GM12878 (cell line): ENCODE results near the gene FLAD1. TPM values are rescaled to one million over a fixed set of nuclear protein-coding genes. Genes with fewer than 3 reads are reported as not detected.

ENCODE experiments used
- ATAC-seq: fragments of 200-7000 bp; cut with Tn5 transposase; 3 replicates; pipeline ENCODE4 v1.9.1; 2020; ENCODE audit warnings: mild to moderate bottlenecking, moderate library complexity
- BruUV-seq: library from RNA; stranded (reverse); fragments of 400-500 nt; replicated peaks from 2 replicates; lab custom pipeline; 2021; lab: Mats Ljungman, UMichigan
- CTCF ChIA-PET: fragments of 300-600 bp; sonication (Branson Sonifier 250); formaldehyde crosslinking; extraction: SDS; loops from one replicate; lab custom pipeline; 2021; ENCODE audit warnings: inconsistent platforms; lab: Yijun Ruan, JAX
- POLR2A ChIA-PET: fragments of 350-600 bp; formaldehyde crosslinking; extraction: SDS; loops from one replicate; lab custom pipeline; 2021; ENCODE audit warnings: inconsistent platforms; lab: Charles Lee
- RAD21 ChIA-PET: fragments of 300-600 bp; sonication (Branson Sonifier 250); formaldehyde crosslinking; loops from one replicate; lab custom pipeline; 2023; ENCODE audit warnings: antibody characterized with exemption; ENCODE audit not compliant: unreplicated experiment; lab: Charles Lee
- SMC1A ChIA-PET: fragments of 300-600 bp; sonication (Branson Sonifier 250); formaldehyde crosslinking; loops from one replicate; lab custom pipeline; 2023; ENCODE audit not compliant: unreplicated experiment, uncharacterized antibody; lab: Charles Lee
- DNase-seq: peaks from one replicate; pipeline ENCODE4 v3.0.0-alpha.2; 2011; ENCODE audit warnings: low read depth, low spot score
- FAIRE-seq: peaks from 3 replicates; lab custom pipeline; 2011; peaks lifted over from hg19 to GRCh38; lab: Jason Lieb, UNC
- H2AFZ ChIP-seq: 2 replicates; pipeline ENCODE4 v1.6.0; 2011; ENCODE audit warnings: low read depth, low read length, control low read depth; ENCODE audit not compliant: control insufficient read depth
- H3K27ac ChIP-seq: 2 replicates; pipeline ENCODE4 v1.5.1; 2011; ENCODE audit warnings: control low read depth; ENCODE audit not compliant: control insufficient read depth, insufficient read depth
- H3K27me3 ChIP-seq, 2 experiments: replicated peaks in 1 of 2; 2 replicates each; pipeline versions ENCODE4 v1.6.0 to v1.6.1; 2011; ENCODE audit warnings: low read length in 1 of 2; ENCODE audit not compliant: control insufficient read depth in 2 of 2, insufficient read depth in 2 of 2
- H3K36me3 ChIP-seq, 2 experiments: 2 replicates each; pipeline ENCODE4 v1.5.1; 2011; ENCODE audit warnings: low read length in 1 of 2; ENCODE audit not compliant: control insufficient read depth in 2 of 2, insufficient read depth in 2 of 2
- H3K4me1 ChIP-seq: 2 replicates; pipeline ENCODE4 v1.6.1; 2011; ENCODE audit warnings: mild to moderate bottlenecking, low read length, moderate library complexity, mixed read lengths; ENCODE audit not compliant: control insufficient read depth, insufficient read depth
- H3K4me2 ChIP-seq: 2 replicates; pipeline ENCODE4 v1.6.0; 2011; ENCODE audit warnings: control low read depth; ENCODE audit not compliant: control insufficient read depth, insufficient read depth
- H3K4me3 ChIP-seq: fragments of 200-600 bp; sonication (generic); 2 replicates; pipeline ENCODE4 v1.5.1; 2016
- H3K79me2 ChIP-seq: 2 replicates; pipeline ENCODE4 v1.6.0; 2011; ENCODE audit warnings: low read length; ENCODE audit not compliant: control insufficient read depth, insufficient read depth
- H3K9ac ChIP-seq: 2 replicates; pipeline ENCODE4 v1.8.0; 2011; ENCODE audit warnings: low read length, control low read depth, mixed read lengths; ENCODE audit not compliant: control insufficient read depth, insufficient read depth
- H3K9me3 ChIP-seq: replicated peaks from 3 replicates; pipeline ENCODE4 v1.5.1; 2011; ENCODE audit warnings: mild to moderate bottlenecking, low read length; ENCODE audit not compliant: control insufficient read depth, insufficient read depth
- H4K20me1 ChIP-seq: 2 replicates; pipeline ENCODE4 v1.6.0; 2011; ENCODE audit not compliant: control insufficient read depth, insufficient read depth
- CHD2 ChIP-seq: IDR thresholded peaks from 2 replicates; pipeline ENCODE4 v1.6.1; 2011; ENCODE audit warnings: low read depth, low read length, improper control_type of control experiment, borderline replicate concordance
- EED ChIP-seq: sonication (generic); IDR thresholded peaks from 2 replicates; pipeline ENCODE4 v1.6.1; 2016; ENCODE audit warnings: antibody characterized with exemption, low read depth
- FOXM1 ChIP-seq: IDR thresholded peaks from 2 replicates; pipeline ENCODE4 v1.6.1; 2012; ENCODE audit warnings: low read depth, mild to moderate bottlenecking, inconsistent platforms, low read length, moderate library complexity
- HCFC1 ChIP-seq: fragments of 150-350 bp; IDR thresholded peaks from 2 replicates; pipeline ENCODE4 v1.6.1; 2014; ENCODE audit warnings: low read length
- IKZF1 ChIP-seq: fragments of 450-650 bp; conservative IDR thresholded peaks from 2 replicates; pipeline ENCODE4 v1.6.1; 2017; ENCODE audit warnings: antibody characterized with exemption, mild to moderate bottlenecking
- NR2C2 ChIP-seq: IDR thresholded peaks from 2 replicates; pipeline ENCODE4 v1.6.1; 2011; ENCODE audit warnings: borderline replicate concordance, low read depth; ENCODE audit not compliant: control insufficient read depth, insufficient read length
- PAX5 ChIP-seq: IDR thresholded peaks from 2 replicates; pipeline ENCODE4 v1.6.1; 2011; ENCODE audit warnings: low read depth, low read length, borderline replicate concordance
- POLR2AphosphoS2 ChIP-seq: IDR thresholded peaks from 2 replicates; pipeline ENCODE4 v1.6.1; 2011; ENCODE audit warnings: low read depth, mild to moderate bottlenecking, low read length, improper control_type of control experiment, moderate library complexity
- RB1 ChIP-seq: fragments of 450-650 bp; formaldehyde crosslinking; IDR thresholded peaks from 2 replicates; pipeline ENCODE4 v1.6.1; 2017; ENCODE audit warnings: mild to moderate bottlenecking, borderline replicate concordance
- TCF12 ChIP-seq: IDR thresholded peaks from 2 replicates; pipeline ENCODE4 v1.6.1; 2011; ENCODE audit warnings: low read depth, mild to moderate bottlenecking, low read length
- ZNF207 ChIP-seq: fragments of 450-650 bp; IDR thresholded peaks from 2 replicates; pipeline ENCODE4 v1.6.1; 2014; ENCODE audit warnings: antibody characterized with exemption, mild to moderate bottlenecking, borderline replicate concordance
- WGBS: methylation state at CpG from one replicate; pipeline ENCODE4 v1.1.6; 2016; ENCODE audit warnings: low lambda C conversion rate; ENCODE audit not compliant: insufficient replicate concordance, insufficient coverage; ENCODE audit errors: missing lambda C conversion rate; 5-methylcytosine and 5-hydroxymethylcytosine counted together
- in situ Hi-C: fragments of 300-500 bp; cut with MboI; formaldehyde crosslinking; loops from 9 replicates; pipeline ENCODE4 v1.14.3; 2018; ENCODE audit warnings: mixed read lengths
- intact Hi-C: fragments of 100-400 bp; cut with micrococcal nuclease; formaldehyde crosslinking; loops from one replicate; pipeline ENCODE4 v1.14.2; 2022; ENCODE audit not compliant: unreplicated experiment
- polyA plus RNA-seq, 11 experiments: library from polyadenylated mRNA; depleted of rRNA in 4 of 11; unstranded in 6 of 11; stranded (reverse) in 5 of 11; fragments of >200 nt; fragmentation: Nextera tagmentation in 4 of 11; fragmentation: Illumina TruSeq in 1 of 11; extraction: Ambion mirVana in 4 of 11; extraction: Trizol in 1 of 11; gene quantifications; 1 replicate in 1 of 11; 2 replicates in 10 of 11; pipeline versions ENCODE4 v1.2.1 to v1.2.3, GENCODE V29; 2011 to 2016; ENCODE audit warnings: inconsistent platforms in 2 of 11, missing spikeins in 2 of 11, low read depth in 1 of 11
- total RNA-seq, 4 experiments: library from RNA; depleted of rRNA in 3 of 4; stranded (reverse); fragments of >200 nt in 3 of 4; fragmentation: Illumina TruSeq in 1 of 4; extraction: Trizol in 1 of 4; gene quantifications; 2 replicates each; pipeline versions ENCODE4 v1.2.1 to v1.2.3, GENCODE V29; 2013 to 2021
- TF ChIP-seq, protein P1 (sequence below): fragments of 450-650 bp; IDR thresholded peaks from 2 replicates; pipeline ENCODE4 v1.6.1; 2016; ENCODE audit warnings: mild to moderate bottlenecking
- TF ChIP-seq, protein P2 (sequence below): fragments of 450-650 bp; conservative IDR thresholded peaks from 2 replicates; pipeline ENCODE4 v1.6.1; 2017; ENCODE audit warnings: mild to moderate bottlenecking, moderate library complexity
- TF ChIP-seq, protein P3 (sequence below): fragments of 450-650 bp; IDR thresholded peaks from 2 replicates; pipeline ENCODE4 v1.6.1; 2016; ENCODE audit warnings: mild to moderate bottlenecking, moderate library complexity, borderline replicate concordance

FLAD1 gene
- total and polyA plus RNA-seq, 10 of the 15 experiments (the other 5 are each of a cell fraction or from before 2014, with no cell fraction given), result 22.9 to 93.4 (median 56.6) TPM

DNA sequence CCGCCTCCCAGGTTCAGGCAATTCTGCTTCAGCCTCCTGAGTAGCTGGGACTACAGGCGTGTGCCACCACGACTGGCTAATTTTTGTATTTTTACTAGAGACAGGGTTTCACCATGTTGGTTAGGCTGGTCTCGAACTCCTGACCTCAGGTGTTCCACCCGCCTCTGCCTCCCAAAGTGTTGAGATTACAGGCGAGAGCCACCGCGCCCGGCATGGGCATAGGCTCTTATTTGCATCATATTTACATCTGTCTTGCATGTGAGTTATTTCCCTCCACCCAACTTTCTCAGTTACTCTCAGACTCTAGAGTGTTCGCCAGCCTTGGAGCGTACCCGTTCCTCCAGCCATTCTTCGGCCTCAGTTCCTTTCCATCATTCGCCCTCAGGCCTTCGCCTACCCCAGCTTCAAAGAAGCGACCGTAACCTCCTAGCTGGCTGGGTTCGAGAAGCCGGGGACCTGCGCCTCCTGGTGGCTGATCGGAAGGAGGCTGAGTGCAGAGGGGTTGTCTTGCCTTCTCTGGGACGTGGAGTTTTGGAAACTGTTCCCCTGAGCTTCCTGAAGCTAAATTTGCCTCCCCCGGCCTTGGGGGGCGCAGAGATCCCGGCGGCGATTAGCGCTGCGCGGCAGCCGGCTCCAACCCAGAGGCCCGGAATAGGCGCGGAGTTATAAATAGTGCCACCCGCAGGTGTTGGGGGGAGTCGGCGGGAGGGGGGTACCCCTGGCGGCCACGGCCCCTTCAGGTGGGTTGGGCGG is 15.8 kb downstream of the FLAD1 start:
- Histone ChIP-seq H2AFZ (peak overlapping the region; percentile 81), H3K4me3 (peak overlapping the region; percentile 89), H4K20me1 (no peaks in the 10 kb centered on the region), H3K79me2 (peaks cover 18% of the 10 kb centered on the region), H3K9ac (peak overlapping the region; percentile 67), H3K27ac (peak overlapping the region; percentile 74), H3K9me3 (no peaks in the 10 kb centered on the region), H3K4me1 (peaks cover 12% of the 10 kb centered on the region), H3K36me3 (no peaks in the 10 kb centered on the region), H3K27me3 (no peaks in the 10 kb centered on the region), H3K4me2 (peak overlapping the region; percentile 94)
- BruUV-seq, result no TSS peak
- POLR2A ChIA-PET, result interaction anchor here (0.6 to 3.4 kb wide), 13 partner anchors 13 to 443 kb away, joined by 3 to 36 read pairs (median 5); partner anchors contain the start of genes CKS1B, FLAD1, PBXIP1 and PYGO2
- in situ Hi-C loops (no loop called here), intact Hi-C loops (loop anchor here (1.0 to 2.0 kb wide), 3 partner anchors 16 to 330 kb away; partner anchors contain the start of genes CKS1B and FLAD1)
- DNase-seq (peak; percentile 58), ATAC-seq (peak; percentile 33), FAIRE-seq (peak; percentile 91)
- CTCF ChIA-PET, result interaction anchor here (0.6 to 11.0 kb wide), 26 partner anchors 9 to 518 kb away, joined by 3 to 226 read pairs (median 4); partner anchors contain the start of genes CKS1B, FLAD1, KCNN3 and KRTCAP2
- SMC1A ChIA-PET, result interaction anchor here (0.6 to 8.1 kb wide), 14 partner anchors 9 to 329 kb away, joined by 3 to 69 read pairs (median 4); partner anchors contain the start of genes CKS1B, FLAD1, PBXIP1 and PYGO2
- RAD21 ChIA-PET, result interaction anchor here (0.7 to 3.0 kb wide), 24 partner anchors 11 to 520 kb away, joined by 3 to 24 read pairs (median 4); partner anchors contain the start of genes ADAM15, FLAD1, PBXIP1 and PMVK
- WGBS, result 3% methylated on average over 39 of the region's 40 CpGs
- TF ChIP-seq POLR2AphosphoS2 (no peak), EED (peak; percentile 62; the same call in 1 of the 2 replicates), CHD2 (peak; percentile 33; the same call in 1 of the 2 replicates), TCF12 (0 out of 2 replicates have a peak, but pooled peaks have one; percentile 7), PAX5 (0 out of 2 replicates have a peak, but pooled peaks have one; percentile 10), ZNF207 (peak; percentile 65; the same call in 1 of the 2 replicates), RB1 (peak; percentile 67; the same call in 1 of the 2 replicates), FOXM1 (no peak), HCFC1 (peak; percentile 15; the same call in 1 of the 2 replicates), NR2C2 (no peak), IKZF1 (peak; percentile 76)
- TF ChIP-seq, protein P1, sequence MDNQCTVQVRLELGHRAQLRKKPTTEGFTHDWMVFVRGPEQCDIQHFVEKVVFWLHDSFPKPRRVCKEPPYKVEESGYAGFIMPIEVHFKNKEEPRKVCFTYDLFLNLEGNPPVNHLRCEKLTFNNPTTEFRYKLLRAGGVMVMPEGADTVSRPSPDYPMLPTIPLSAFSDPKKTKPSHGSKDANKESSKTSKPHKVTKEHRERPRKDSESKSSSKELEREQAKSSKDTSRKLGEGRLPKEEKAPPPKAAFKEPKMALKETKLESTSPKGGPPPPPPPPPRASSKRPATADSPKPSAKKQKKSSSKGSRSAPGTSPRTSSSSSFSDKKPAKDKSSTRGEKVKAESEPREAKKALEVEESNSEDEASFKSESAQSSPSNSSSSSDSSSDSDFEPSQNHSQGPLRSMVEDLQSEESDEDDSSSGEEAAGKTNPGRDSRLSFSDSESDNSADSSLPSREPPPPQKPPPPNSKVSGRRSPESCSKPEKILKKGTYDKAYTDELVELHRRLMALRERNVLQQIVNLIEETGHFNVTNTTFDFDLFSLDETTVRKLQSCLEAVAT, result peak; percentile 41
- TF ChIP-seq, protein P2, sequence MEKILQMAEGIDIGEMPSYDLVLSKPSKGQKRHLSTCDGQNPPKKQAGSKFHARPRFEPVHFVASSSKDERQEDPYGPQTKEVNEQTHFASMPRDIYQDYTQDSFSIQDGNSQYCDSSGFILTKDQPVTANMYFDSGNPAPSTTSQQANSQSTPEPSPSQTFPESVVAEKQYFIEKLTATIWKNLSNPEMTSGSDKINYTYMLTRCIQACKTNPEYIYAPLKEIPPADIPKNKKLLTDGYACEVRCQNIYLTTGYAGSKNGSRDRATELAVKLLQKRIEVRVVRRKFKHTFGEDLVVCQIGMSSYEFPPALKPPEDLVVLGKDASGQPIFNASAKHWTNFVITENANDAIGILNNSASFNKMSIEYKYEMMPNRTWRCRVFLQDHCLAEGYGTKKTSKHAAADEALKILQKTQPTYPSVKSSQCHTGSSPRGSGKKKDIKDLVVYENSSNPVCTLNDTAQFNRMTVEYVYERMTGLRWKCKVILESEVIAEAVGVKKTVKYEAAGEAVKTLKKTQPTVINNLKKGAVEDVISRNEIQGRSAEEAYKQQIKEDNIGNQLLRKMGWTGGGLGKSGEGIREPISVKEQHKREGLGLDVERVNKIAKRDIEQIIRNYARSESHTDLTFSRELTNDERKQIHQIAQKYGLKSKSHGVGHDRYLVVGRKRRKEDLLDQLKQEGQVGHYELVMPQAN, result peak; percentile 54; the same call in 1 of the 2 replicates
- TF ChIP-seq, protein P3, sequence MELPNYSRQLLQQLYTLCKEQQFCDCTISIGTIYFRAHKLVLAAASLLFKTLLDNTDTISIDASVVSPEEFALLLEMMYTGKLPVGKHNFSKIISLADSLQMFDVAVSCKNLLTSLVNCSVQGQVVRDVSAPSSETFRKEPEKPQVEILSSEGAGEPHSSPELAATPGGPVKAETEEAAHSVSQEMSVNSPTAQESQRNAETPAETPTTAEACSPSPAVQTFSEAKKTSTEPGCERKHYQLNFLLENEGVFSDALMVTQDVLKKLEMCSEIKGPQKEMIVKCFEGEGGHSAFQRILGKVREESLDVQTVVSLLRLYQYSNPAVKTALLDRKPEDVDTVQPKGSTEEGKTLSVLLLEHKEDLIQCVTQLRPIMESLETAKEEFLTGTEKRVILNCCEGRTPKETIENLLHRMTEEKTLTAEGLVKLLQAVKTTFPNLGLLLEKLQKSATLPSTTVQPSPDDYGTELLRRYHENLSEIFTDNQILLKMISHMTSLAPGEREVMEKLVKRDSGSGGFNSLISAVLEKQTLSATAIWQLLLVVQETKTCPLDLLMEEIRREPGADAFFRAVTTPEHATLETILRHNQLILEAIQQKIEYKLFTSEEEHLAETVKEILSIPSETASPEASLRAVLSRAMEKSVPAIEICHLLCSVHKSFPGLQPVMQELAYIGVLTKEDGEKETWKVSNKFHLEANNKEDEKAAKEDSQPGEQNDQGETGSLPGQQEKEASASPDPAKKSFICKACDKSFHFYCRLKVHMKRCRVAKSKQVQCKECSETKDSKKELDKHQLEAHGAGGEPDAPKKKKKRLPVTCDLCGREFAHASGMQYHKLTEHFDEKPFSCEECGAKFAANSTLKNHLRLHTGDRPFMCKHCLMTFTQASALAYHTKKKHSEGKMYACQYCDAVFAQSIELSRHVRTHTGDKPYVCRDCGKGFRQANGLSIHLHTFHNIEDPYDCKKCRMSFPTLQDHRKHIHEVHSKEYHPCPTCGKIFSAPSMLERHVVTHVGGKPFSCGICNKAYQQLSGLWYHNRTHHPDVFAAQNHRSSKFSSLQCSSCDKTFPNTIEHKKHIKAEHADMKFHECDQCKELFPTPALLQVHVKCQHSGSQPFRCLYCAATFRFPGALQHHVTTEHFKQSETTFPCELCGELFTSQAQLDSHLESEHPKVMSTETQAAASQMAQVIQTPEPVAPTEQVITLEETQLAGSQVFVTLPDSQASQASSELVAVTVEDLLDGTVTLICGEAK, result peak; percentile 47; the same call in 1 of the 2 replicates
